ENCODE results near the gene DCHS2. TPM values are rescaled to one million over a fixed set of nuclear protein-coding genes. Genes with fewer than 3 reads are reported as not detected.

Gene DCHS2, protein sequence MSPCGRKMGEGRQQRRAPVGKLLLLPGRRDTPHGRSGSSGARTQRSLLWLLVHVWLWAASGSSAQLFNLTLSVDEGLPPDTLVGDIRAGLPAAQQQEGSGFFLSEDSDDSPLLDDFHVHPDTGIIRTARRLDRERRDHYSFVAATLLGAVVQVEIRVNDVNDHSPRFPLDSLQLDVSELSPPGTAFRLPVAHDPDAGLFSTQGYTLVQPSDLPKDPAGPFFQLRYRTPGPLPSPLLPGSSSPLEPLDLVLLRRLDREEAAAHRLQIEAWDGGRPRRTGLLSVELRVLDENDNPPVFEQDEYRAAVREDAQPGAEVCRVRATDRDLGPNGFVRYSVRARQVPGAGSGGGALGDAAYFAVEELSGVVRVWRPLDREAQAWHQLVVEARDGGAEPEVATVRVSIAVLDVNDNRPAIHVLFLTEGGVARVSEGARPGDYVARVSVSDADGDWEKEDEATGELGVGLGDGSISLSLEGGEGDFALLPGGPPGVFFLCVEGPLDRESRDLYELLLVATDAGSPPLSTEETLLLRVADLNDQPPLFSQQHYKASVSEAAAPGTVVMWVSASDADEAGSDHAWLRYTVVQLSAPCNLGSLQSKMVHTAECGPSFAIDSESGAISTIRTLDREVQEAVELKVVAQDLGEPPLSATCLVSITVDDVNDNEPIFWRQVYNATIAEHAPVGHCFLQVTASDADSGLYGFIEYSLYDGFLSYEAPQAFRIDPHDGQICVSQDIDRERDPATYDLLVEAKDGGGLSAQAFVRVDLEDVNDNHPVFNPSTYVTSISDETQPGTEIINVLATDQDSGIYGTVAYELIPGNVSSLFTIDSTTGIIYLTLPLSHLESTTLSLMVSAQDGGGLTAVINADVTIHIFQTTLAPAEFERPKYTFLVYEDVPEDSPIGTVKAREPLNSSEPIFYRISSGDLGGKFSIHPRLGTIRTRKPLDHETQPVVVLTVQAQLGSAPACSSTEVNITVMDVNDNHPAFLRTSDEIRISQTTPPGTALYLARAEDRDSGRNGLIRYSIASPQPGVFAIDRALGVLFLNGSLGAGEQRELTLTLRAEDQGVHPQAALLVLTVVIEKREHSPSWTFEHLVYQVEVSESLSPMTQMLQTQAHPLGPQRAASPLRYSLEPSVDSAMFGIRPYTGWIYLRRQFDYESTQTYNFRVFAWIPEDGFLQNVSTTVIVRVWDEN (N-terminal part only)
- 0.11 and 0.12 TPM in 2 replicates for total RNA-seq

GRCh38 chr4:154491341-154492271 is at the start of gene DCHS2:
TSS of gene DCHS2 (minus strand) at chr4:154491799. CDS start at chr4:154491355, 444 bp downstream.

Other genes starting within 250 kb of the DCHS2 start
- gene PLRG1, start 58.6 kb upstream of the DCHS2 start, total RNA-seq, result 90.1 and 155 TPM in 2 replicates
- gene FGB, start 71.2 kb upstream of the DCHS2 start, total RNA-seq, result not detected in 2 replicates
- 0.12 TPM in 1 of 2 replicates, not detected in the other for gene FGA, start 98.9 kb upstream of the DCHS2 start, total RNA-seq
- gene FGG, start 120.9 kb upstream of the DCHS2 start, total RNA-seq, result not detected in 2 replicates

Measured in uterine smooth muscle cell (primary cell).